Measurements from ENCODE around the gene CREB5.

DNA sequence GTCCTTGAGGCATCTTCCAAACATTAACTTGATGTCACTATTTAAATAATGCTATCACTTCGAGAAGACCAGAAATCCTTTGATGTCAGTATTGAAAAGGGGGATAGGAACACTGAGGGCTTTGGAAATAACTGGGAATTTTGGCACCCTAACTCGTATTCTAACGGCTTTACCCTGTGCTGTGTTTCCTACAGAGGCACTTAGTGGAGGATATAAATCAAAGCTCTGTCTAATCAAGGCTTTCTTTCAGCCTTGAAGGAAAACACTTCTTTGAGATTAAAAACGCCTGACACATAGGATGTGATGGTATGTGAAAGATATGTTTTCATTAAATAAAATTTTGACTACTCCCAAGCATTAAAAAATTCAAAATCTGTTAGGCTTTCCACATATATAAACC is 62.3 kb downstream of the CREB5 start:
- TF ChIP-seq GATA2 (IDR thresholded peaks at IDR 0.05; ENCODE audit: low read depth, low read length) = no peak
- TF ChIP-seq GATA3 (IDR thresholded peaks at IDR 0.05; ENCODE audit: low read depth, low read length) = no peak

All from SH-SY5Y (cell line).